Measurements from ENCODE around the gene SERPINA1. TPM values are rescaled to one million over a fixed set of nuclear protein-coding genes. Genes with fewer than 3 reads are reported as not detected.

SERPINA1 gene
- polyA plus RNA-seq, 2 of the 4 experiments (the other 2 are of a cell fraction) = 0.34 to 2.2 TPM

GRCh38 chr14:94374749-94375260 is 13.6 kb downstream of the SERPINA1 start:
- peaks cover 4% of the 10 kb centered on the region; the same call in 2 of the 3 replicates for H3K4me1 ChIP-seq
- no peak for TF ChIP-seq JUNB (IDR thresholded peaks at IDR 0.05)
- TF ChIP-seq HEYL (CRISPR knock-in tag; IDR thresholded peaks at IDR 0.05) = no peak
- no peak for TF ChIP-seq NFE2L2 (conservative IDR thresholded peaks at IDR 0.05; ENCODE audit: low read length)
- TF ChIP-seq FOXS1 (CRISPR knock-in tag; IDR thresholded peaks at IDR 0.05) = no peak
- TF ChIP-seq, protein P1, sequence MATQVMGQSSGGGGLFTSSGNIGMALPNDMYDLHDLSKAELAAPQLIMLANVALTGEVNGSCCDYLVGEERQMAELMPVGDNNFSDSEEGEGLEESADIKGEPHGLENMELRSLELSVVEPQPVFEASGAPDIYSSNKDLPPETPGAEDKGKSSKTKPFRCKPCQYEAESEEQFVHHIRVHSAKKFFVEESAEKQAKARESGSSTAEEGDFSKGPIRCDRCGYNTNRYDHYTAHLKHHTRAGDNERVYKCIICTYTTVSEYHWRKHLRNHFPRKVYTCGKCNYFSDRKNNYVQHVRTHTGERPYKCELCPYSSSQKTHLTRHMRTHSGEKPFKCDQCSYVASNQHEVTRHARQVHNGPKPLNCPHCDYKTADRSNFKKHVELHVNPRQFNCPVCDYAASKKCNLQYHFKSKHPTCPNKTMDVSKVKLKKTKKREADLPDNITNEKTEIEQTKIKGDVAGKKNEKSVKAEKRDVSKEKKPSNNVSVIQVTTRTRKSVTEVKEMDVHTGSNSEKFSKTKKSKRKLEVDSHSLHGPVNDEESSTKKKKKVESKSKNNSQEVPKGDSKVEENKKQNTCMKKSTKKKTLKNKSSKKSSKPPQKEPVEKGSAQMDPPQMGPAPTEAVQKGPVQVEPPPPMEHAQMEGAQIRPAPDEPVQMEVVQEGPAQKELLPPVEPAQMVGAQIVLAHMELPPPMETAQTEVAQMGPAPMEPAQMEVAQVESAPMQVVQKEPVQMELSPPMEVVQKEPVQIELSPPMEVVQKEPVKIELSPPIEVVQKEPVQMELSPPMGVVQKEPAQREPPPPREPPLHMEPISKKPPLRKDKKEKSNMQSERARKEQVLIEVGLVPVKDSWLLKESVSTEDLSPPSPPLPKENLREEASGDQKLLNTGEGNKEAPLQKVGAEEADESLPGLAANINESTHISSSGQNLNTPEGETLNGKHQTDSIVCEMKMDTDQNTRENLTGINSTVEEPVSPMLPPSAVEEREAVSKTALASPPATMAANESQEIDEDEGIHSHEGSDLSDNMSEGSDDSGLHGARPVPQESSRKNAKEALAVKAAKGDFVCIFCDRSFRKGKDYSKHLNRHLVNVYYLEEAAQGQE (IDR thresholded peaks at IDR 0.05) = no peak
- no peak for TF ChIP-seq RAD21 (conservative IDR thresholded peaks at IDR 0.05 in 1 of 2, IDR thresholded peaks at IDR 0.05 in 1 of 2)
- TF ChIP-seq HOXA7 (CRISPR knock-in tag; IDR thresholded peaks at IDR 0.05) = no peak
- no peak for TF ChIP-seq PBX3 (IDR thresholded peaks at IDR 0.05)
- TF ChIP-seq CHD2 (IDR thresholded peaks at IDR 0.05; ENCODE audit: low read length, partially characterized antibody) = no peak
- TF ChIP-seq PHF8 (IDR thresholded peaks at IDR 0.05; ENCODE audit: borderline replicate concordance, low read depth) = no peak
- no peak for TF ChIP-seq BHLHE40 (IDR thresholded peaks at IDR 0.05; ENCODE audit: low read depth, low read length)
- no peak for TF ChIP-seq TFCP2L1 (CRISPR knock-in tag; IDR thresholded peaks at IDR 0.05)
- TF ChIP-seq MAX (IDR thresholded peaks at IDR 0.05) = no peak
- TF ChIP-seq SREBF2 (IDR thresholded peaks at IDR 0.05) = no peak
- TF ChIP-seq MAFK (IDR thresholded peaks at IDR 0.05; ENCODE audit: partially characterized antibody) = no peak
- no peak for TF ChIP-seq RARB (CRISPR knock-in tag; IDR thresholded peaks at IDR 0.05)
- no peak for TF ChIP-seq GATA3 (IDR thresholded peaks at IDR 0.05; ENCODE audit: borderline replicate concordance)
- TF ChIP-seq CEBPB (IDR thresholded peaks at IDR 0.05) = no peak
- TF ChIP-seq FOSB (CRISPR knock-in tag; IDR thresholded peaks at IDR 0.05) = no peak
- no peak overlapping the region for H3K4me3 ChIP-seq
- 56% methylated on average over 4 of the region's 4 CpGs for WGBS (ENCODE audit: missing lambda C conversion rate)
- no peaks in the 10 kb centered on the region for H3K9me3 ChIP-seq
- FAIRE-seq (no peak), ATAC-seq (no peak), DNase-seq (ENCODE audit: low read depth in 1 of 2, low spot score in 1 of 2) (no peak)
- H3K27ac ChIP-seq = no peak overlapping the region
- POLR2A ChIA-PET = no interaction called here
- CTCF ChIA-PET = no interaction called here
- no peak overlapping the region for H3K4me2 ChIP-seq

DNA sequence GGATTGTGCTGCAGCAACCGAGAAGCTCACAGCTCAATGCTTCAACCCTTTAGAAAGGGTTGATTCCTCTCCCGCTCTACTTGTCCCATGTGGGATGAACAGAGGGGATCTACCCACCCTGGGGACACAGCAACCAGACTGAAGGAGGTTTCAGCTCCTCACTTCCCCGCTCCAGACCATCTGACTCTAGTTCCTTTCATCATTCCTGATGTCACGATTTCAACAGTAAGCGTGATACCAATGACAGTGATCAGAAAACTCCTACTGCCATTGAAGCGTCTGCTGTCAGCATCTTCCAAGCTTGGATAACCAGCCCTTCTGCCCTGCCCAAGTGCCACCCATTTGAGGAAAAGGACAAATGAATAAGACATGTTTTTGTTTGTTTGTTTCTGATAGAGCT is 14.3 kb downstream of the SERPINA1 start:
- CTCF ChIA-PET = interaction anchor here (1.6 kb wide), 1 partner anchor 9 kb away, joined by 3 read pairs; no protein-coding TSS in a partner anchor
- ATAC-seq (no peak), FAIRE-seq (no peak), DNase-seq (ENCODE audit: low read depth in 1 of 2, low spot score in 1 of 2) (no peak)
- H3K4me2 ChIP-seq = 0 out of 3 replicates have a peak overlapping the region, but pooled peaks have one; percentile 13
- H3K9me3 ChIP-seq = no peaks in the 10 kb centered on the region
- POLR2A ChIA-PET = no interaction called here
- peaks cover 4% of the 10 kb centered on the region; the same call in 2 of the 3 replicates for H3K4me1 ChIP-seq
- no peak overlapping the region for H3K27ac ChIP-seq
- no peak for TF ChIP-seq HOXB13 (CRISPR knock-in tag; IDR thresholded peaks at IDR 0.05; ENCODE audit: low read depth)
- no peak for TF ChIP-seq EP300 (IDR thresholded peaks at IDR 0.05)
- TF ChIP-seq, protein P2, sequence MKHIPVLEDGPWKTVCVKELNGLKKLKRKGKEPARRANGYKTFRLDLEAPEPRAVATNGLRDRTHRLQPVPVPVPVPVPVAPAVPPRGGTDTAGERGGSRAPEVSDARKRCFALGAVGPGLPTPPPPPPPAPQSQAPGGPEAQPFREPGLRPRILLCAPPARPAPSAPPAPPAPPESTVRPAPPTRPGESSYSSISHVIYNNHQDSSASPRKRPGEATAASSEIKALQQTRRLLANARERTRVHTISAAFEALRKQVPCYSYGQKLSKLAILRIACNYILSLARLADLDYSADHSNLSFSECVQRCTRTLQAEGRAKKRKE (CRISPR knock-in tag; IDR thresholded peaks at IDR 0.05; ENCODE audit: low read depth) = no peak
- TF ChIP-seq FOXS1 (CRISPR knock-in tag; IDR thresholded peaks at IDR 0.05) = no peak
- no peak for TF ChIP-seq CEBPB (IDR thresholded peaks at IDR 0.05)
- no peak for TF ChIP-seq ZC3H11A (IDR thresholded peaks at IDR 0.05)
- WGBS (ENCODE audit: missing lambda C conversion rate) = 87% methylated on average over 6 of the region's 6 CpGs
- no peak overlapping the region for H3K4me3 ChIP-seq

Measured in A549 (cell line).